A673 (cell line): ENCODE measurements around the gene ACSL3.

Source experiments
- CTCF ChIP-seq: fragments of 300-800, 200-600 bp; sonication (generic); conservative IDR thresholded peaks from 2 replicates; pipeline ENCODE4 v1.5.1; 2017; ENCODE audit warnings: low read depth, mild to moderate bottlenecking, antibody characterized with exemption, low read length, moderate library complexity, mixed read lengths
- EZH2 ChIP-seq: fragments of 200-600 bp; sonication (generic); IDR thresholded peaks from 2 replicates; pipeline ENCODE4 v1.6.1; 2017; ENCODE audit warnings: borderline replicate concordance, low read depth, mild to moderate bottlenecking, mixed read lengths, antibody characterized with exemption, low read length; ENCODE audit not compliant: poor library complexity, severe bottlenecking

GRCh38 chr2:222854773-222855700 lies 5.8 kb upstream of the ACSL3 start:
- TF ChIP-seq CTCF, result no peak
- no peak for TF ChIP-seq EZH2
